ENCODE results near the gene NPFFR2.
"Not testable (repeated sequence)": the region's sequence is repeated elsewhere in the genome, so short reads cannot be mapped to it uniquely, and the experiment has no call there.

NPFFR2 gene

DNA sequence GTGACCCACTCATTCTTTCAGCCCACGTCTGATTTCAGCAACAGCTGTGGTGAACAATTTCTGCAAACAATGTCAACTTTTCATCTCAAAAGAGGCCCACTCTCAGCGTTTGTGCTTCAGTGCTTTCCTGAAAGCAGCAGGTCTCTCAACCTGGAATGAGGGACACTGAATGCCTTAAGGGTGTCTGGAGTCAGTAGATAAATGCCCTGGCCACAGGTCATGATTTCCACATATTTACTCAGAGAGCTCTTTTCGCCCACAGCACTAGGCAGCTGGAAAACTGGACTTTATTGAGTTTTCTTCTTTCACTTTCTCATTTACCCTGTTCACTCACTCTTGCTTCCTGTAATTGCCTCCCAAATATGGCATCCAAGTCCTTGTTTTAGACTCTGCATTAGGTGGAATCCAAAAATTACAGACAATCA, 52.8 kb downstream of the NPFFR2 start:
- DNase-seq (no peak), ATAC-seq (replicated peaks) (no peak)
- H3K27ac Mint-ChIP-seq = no peak overlapping the region
- no peaks in the 10 kb centered on the region for H3K4me1 Mint-ChIP-seq
- no peaks in the 10 kb centered on the region for H3K36me3 Mint-ChIP-seq
- H3K4me3 Mint-ChIP-seq = no peak overlapping the region
- no peaks in the 10 kb centered on the region for H3K9me3 Mint-ChIP-seq
- no peaks in the 10 kb centered on the region for H3K27me3 Mint-ChIP-seq

DNA sequence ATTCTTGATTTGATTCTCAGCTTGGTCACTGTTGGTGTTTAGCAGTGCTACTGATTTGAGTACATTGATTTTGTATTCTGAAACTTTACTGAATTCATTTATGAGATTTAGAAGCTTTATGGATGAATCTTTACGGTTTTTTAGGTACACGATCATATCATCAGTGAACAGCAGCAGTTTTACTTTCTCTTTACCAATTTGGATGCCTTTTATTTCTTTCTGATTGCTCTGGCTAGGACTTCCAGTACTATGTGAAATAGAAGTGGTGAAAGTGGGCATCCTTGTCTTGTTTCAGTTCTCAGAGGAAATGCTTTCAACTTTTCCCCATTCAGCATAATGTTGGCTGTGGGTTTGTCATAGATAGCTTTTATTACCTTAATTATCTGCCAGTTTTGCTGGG, 58.8 kb downstream of the NPFFR2 start:
- not testable (repeated sequence) for H3K27ac Mint-ChIP-seq; ATAC-seq (replicated peaks); H3K4me3 Mint-ChIP-seq; H3K4me1 Mint-ChIP-seq; DNase-seq; H3K9me3 Mint-ChIP-seq; H3K27me3 Mint-ChIP-seq; H3K36me3 Mint-ChIP-seq

DNA sequence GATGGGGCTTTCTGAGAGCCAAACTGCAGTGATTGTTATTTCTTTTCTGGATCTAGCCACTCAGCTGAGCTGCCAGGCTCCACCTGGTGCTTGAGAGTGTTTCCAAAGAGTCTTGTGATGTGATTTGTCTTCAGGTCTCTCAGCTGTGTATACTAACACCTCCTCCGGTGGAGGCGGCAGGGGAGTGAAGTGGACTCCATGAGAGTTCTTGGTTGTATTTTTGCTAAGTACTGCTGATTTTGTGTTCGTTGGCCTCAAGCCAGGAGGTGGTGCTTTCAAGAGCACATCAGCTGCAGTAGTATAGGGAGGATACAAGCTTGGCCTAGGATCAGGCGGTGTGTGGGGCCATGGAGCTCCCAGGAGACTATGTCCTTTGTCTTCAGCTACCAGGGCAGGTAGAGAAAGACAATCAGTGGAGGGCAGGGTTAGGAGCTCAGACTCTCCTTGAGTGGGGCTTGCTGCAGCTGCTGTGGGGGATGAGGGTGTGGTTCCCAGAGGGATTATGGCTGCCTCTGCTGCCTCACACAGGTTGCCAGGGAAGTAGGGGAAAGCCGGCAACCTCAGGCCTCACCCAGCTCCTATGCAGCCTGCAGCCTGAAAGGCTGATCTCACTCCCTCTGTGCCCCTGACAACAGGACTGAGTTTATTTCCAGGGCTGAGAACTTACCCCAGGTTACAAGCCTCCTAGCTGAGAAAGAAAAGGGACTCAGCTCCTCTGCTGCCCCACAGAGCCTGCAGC, 62.4 kb downstream of the NPFFR2 start:
- H3K4me1 Mint-ChIP-seq = no peaks in the 10 kb centered on the region
- ATAC-seq (replicated peaks) (no peak), DNase-seq (no peak)
- H3K36me3 Mint-ChIP-seq = no peaks in the 10 kb centered on the region
- H3K9me3 Mint-ChIP-seq = peaks cover 5 to 6% of the 10 kb centered on the region in 2 donors
- no peaks in the 10 kb centered on the region for H3K27me3 Mint-ChIP-seq
- no peak overlapping the region for H3K27ac Mint-ChIP-seq
- H3K4me3 Mint-ChIP-seq = no peak overlapping the region

DNA sequence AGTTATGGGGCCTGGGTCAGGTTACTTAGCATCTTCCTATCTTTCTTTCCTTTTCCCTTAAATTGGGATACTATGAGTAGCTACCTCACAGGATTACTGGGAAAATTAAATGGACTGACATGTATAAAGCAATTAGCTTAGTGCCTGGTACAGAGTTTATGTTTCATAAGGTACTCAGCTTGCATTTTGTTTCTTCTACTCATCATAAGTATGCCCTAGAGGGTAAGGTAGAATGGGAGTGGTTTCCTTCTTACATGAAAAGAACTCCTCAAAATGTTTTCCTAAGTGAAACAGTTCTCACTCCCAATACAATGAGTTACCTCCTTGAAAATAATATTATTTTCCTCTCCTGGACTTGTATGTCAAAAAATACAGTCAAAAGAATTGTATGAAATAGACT, 75.7 kb downstream of the NPFFR2 start:
- DNase-seq = no peak
- Mint-ChIP-seq H3K9me3 (peaks cover 6 to 7% of the 10 kb centered on the region in 2 donors), H3K36me3 (peaks cover 0 to 2% of the 10 kb centered on the region in 2 donors), H3K4me1 (peaks cover 4 to 5% of the 10 kb centered on the region in 2 donors), H3K4me3 (no peak overlapping the region), H3K27ac (no peak overlapping the region), H3K27me3 (peaks cover 0 to 3% of the 10 kb centered on the region in 2 donors)
- no peak for ATAC-seq (replicated peaks)

DNA sequence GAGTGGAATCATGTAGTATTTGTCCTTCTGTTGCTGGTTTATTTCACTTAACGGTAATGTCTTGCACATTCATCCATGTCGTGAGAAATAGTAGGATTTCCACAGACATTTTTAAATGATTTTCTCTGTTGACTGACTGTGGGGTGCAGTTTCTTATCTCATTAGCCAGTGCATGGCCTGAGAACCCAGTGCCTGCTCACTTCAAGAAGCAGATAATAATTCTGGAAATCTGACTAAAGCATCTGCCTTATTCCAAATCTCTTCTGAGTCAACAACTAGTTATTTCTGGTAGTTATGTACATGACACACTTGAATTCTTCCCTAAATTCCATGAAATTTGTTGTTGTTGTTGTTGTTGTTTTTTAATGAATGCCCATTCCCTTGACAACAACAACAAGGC, 77.6 kb downstream of the NPFFR2 start:
- no peak overlapping the region for H3K4me3 Mint-ChIP-seq
- DNase-seq = no peak
- no peak overlapping the region for H3K27ac Mint-ChIP-seq
- ATAC-seq (replicated peaks) = no peak
- H3K4me1 Mint-ChIP-seq = peaks cover 7 to 8% of the 10 kb centered on the region in 2 donors
- H3K9me3 Mint-ChIP-seq = peaks cover 8% of the 10 kb centered on the region in 2 donors
- peaks cover 0 to 3% of the 10 kb centered on the region in 2 donors for H3K36me3 Mint-ChIP-seq
- peaks cover 0 to 3% of the 10 kb centered on the region in 2 donors for H3K27me3 Mint-ChIP-seq

DNA sequence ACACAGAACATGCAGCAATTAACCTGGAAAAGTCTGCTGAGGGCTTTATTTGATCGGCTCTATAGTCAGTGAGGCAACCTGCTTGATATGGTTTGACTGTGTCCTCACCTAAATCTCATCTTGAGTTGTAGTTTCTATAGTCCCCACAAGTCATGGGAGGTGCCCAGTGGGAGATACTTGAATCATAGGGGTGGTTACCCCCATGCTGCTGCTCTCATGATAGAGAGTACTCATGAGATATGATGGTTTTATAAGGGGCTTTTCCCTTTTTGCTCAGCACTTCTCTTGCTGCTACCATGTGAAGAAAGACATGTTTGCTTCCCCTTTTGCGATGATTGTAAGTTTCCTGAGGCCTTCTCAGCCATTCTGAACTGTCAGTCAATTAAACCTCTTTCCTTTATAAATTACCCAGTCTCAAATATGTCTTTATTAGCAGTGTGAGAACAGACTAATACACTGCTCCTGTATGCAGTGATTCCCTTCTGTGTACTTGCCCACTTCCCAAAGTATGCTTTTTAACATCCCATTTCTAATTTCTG, 78.2 kb downstream of the NPFFR2 start:
- ATAC-seq (replicated peaks) (peak in 1 of 2 donors; percentile 33), DNase-seq (no peak)
- Mint-ChIP-seq H3K4me1 (peaks cover 7 to 8% of the 10 kb centered on the region in 2 donors), H3K27ac (no peak overlapping the region), H3K9me3 (peaks cover 8% of the 10 kb centered on the region in 2 donors), H3K27me3 (peaks cover 0 to 3% of the 10 kb centered on the region in 2 donors), H3K4me3 (no peak overlapping the region), H3K36me3 (peaks cover 0 to 3% of the 10 kb centered on the region in 2 donors)

DNA sequence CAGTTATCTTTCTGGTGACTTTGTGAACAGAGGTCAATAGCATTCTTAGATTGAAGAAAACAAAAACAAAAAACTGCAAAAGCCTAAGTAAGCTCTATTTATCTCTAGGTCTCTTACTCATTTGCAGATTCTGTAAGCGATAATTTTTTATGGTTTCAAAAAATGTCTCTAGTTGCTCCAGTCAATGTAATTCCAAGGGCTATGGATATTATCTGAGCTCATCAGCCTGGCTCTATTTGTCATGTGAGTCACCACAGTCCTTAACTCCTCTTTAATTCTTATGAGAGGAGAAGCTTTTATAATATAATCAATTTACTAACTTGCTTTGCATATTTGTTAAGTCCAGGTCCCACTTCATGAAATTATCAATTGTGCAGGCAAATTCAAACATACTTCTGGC, 79.1 kb downstream of the NPFFR2 start:
- DNase-seq (no peak), ATAC-seq (replicated peaks) (no peak)
- Mint-ChIP-seq H3K4me3 (no peak overlapping the region), H3K36me3 (peaks cover 0 to 3% of the 10 kb centered on the region in 2 donors), H3K27me3 (peaks cover 0 to 3% of the 10 kb centered on the region in 2 donors), H3K9me3 (peaks cover 8% of the 10 kb centered on the region in 2 donors), H3K27ac (no peak overlapping the region), H3K4me1 (peaks cover 7 to 8% of the 10 kb centered on the region in 2 donors)

DNA sequence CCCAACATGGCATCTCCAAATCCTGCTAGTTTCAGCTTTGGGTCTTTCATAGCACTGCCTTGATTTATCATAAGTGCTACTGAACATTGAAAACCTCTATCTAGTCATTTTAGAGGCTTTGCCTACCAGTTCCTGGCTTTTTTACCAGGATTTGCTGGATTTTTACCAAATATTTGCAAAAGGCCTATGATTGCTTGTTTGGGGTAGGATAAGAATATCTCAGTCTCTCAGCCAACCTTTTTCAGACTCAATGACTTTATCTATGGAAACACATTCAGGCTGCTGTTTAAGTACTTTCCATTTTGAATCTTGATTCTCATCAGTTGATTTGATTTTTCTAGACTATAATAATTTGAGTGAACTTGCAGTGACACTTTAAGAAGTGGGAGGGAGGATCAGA, 80.1 kb downstream of the NPFFR2 start:
- Mint-ChIP-seq H3K4me1 (peaks cover 6 to 7% of the 10 kb centered on the region in 2 donors), H3K9me3 (peaks cover 8% of the 10 kb centered on the region in 2 donors), H3K27ac (no peak overlapping the region), H3K4me3 (no peak overlapping the region), H3K36me3 (peaks cover 0 to 3% of the 10 kb centered on the region in 2 donors), H3K27me3 (peaks cover 0 to 3% of the 10 kb centered on the region in 2 donors)
- DNase-seq (no peak), ATAC-seq (replicated peaks) (no peak)

DNA sequence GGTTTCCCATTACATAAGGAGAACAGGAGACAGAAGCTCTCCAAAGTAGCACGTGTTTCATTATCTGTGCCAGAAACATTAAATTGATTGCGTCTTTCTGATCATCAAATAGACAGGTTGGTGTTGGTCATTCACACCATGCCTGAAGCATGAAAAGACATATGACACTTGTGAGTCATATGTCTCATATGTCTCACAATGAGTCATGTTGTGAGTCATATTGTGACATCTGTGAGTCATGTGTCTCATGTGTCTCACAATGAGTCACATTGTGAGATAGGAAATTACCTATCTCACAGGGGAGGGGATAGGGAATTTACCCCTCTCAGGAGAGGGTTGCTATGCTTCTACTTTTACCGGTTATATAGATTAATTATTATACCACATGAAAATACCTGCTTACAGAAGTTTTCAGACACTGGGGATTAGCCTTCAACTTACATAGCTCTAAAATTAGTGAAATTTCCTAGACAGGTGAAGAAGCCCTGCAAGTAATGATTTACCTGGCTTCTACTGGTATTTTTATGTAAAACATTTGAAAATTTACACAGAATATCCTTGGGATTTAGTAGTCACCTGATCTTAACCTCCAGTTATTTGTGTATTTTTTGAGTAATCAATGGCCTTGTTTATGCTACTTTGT, 80.8 kb downstream of the NPFFR2 start:
- H3K4me3 Mint-ChIP-seq = peak overlapping the region in 1 of 2 donors; percentile 23
- peak; percentile 38 for DNase-seq
- peaks cover 8% of the 10 kb centered on the region in 2 donors for H3K9me3 Mint-ChIP-seq
- peaks cover 6 to 7% of the 10 kb centered on the region in 2 donors for H3K4me1 Mint-ChIP-seq
- H3K36me3 Mint-ChIP-seq = peaks cover 0 to 3% of the 10 kb centered on the region in 2 donors
- peak; percentile 94 to 95 for ATAC-seq (replicated peaks)
- H3K27ac Mint-ChIP-seq = peak overlapping the region; percentile 93
- H3K27me3 Mint-ChIP-seq = peaks cover 0 to 3% of the 10 kb centered on the region in 2 donors

DNA sequence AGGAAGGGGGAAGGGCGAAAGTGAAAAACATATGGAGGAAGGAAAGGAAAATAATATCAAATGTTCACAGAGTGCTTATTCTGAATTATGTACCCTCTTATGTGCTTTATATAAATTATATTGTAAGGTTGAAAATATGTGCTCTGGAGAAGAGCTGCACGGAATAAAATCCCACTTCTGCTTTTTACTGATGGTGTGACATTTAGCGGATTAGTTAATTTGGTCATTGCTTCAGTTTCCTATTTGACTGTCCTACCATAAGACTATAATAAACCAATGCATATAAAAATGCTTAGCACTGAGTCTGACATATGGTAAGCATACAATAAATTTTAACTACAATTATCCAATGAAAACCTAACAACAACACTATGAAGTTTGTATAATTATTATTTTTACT, 86.2 kb downstream of the NPFFR2 start:
- H3K27me3 Mint-ChIP-seq = no peaks in the 10 kb centered on the region
- ATAC-seq (replicated peaks) (peak in 1 of 2 donors; percentile 52), DNase-seq (no peak)
- H3K4me3 Mint-ChIP-seq = no peak overlapping the region
- H3K27ac Mint-ChIP-seq = no peak overlapping the region
- peaks cover 0 to 3% of the 10 kb centered on the region in 2 donors for H3K9me3 Mint-ChIP-seq
- H3K36me3 Mint-ChIP-seq = no peaks in the 10 kb centered on the region
- H3K4me1 Mint-ChIP-seq = peaks cover 0 to under 1% of the 10 kb centered on the region in 2 donors

DNA sequence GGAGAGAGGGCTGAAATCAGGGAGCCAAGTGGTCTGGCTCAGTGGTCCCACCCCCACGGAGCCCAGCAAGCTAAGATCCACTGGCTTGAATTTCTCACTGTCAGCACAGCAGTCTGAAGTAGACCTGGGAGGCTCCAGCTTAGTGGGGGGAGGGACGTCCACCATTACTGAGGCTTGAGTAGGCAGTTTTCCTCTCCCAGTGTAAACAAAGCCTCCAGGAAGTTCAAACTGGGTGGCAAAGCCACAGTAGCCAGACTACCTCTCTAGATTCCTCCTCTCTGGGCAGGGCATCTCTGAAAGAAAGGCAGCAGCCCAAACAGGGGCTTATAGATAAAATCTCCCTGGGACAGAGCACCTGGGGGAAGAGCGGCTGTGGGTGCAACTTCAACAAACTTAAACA, 88.1 kb downstream of the NPFFR2 start:
- no peaks in the 10 kb centered on the region for H3K4me1 Mint-ChIP-seq
- no peak for DNase-seq
- H3K9me3 Mint-ChIP-seq = peaks cover 0 to 3% of the 10 kb centered on the region in 2 donors
- ATAC-seq (replicated peaks) = no peak
- no peak overlapping the region for H3K27ac Mint-ChIP-seq
- no peak overlapping the region for H3K4me3 Mint-ChIP-seq
- no peaks in the 10 kb centered on the region for H3K36me3 Mint-ChIP-seq
- no peaks in the 10 kb centered on the region for H3K27me3 Mint-ChIP-seq

DNA sequence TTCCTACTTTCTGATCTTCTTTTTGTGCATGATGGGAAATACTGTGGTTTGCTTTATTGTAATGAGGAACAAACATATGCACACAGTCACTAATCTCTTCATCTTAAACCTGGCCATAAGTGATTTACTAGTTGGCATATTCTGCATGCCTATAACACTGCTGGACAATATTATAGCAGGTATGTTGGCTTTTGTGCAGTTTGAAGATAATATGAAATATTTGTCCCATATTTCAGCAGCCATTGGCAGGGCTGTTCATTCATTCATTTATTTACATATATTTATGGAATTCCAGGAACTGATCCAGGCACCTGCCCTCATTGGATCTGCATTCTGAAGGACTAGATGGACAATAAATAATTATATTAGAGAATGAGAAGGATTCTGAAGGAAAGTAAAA, 96.9 kb downstream of the NPFFR2 start:
- no peaks in the 10 kb centered on the region for H3K36me3 Mint-ChIP-seq
- H3K4me1 Mint-ChIP-seq = no peaks in the 10 kb centered on the region
- no peak for ATAC-seq (replicated peaks)
- peaks cover 0 to 4% of the 10 kb centered on the region in 2 donors for H3K9me3 Mint-ChIP-seq
- H3K27me3 Mint-ChIP-seq = no peaks in the 10 kb centered on the region
- H3K27ac Mint-ChIP-seq = no peak overlapping the region
- no peak overlapping the region for H3K4me3 Mint-ChIP-seq
- DNase-seq = no peak

DNA sequence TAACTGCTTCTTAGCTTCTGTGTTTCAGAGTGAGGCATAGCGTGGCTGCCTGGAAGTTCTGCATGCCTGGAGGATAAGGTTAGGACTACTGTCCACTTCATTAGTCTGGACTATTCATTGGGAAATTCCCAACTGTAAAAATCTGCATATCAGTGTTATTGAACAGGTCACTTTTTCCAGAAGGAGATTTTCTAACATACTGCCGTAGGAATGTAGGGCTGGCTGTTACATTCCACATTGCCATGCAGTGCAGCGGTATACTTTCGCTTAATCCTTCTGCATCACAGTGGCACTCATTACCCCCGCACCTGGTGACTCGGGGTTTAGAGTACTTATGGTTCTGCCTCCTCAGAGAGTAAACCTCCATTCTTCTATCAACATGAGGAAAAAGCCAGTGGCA, 104.6 kb downstream of the NPFFR2 start:
- no peak overlapping the region for H3K27ac Mint-ChIP-seq
- no peaks in the 10 kb centered on the region for H3K27me3 Mint-ChIP-seq
- DNase-seq (no peak), ATAC-seq (replicated peaks) (no peak)
- H3K4me3 Mint-ChIP-seq = no peak overlapping the region
- no peaks in the 10 kb centered on the region for H3K4me1 Mint-ChIP-seq
- H3K9me3 Mint-ChIP-seq = peaks cover 5 to 11% of the 10 kb centered on the region in 2 donors
- no peaks in the 10 kb centered on the region for H3K36me3 Mint-ChIP-seq

DNA sequence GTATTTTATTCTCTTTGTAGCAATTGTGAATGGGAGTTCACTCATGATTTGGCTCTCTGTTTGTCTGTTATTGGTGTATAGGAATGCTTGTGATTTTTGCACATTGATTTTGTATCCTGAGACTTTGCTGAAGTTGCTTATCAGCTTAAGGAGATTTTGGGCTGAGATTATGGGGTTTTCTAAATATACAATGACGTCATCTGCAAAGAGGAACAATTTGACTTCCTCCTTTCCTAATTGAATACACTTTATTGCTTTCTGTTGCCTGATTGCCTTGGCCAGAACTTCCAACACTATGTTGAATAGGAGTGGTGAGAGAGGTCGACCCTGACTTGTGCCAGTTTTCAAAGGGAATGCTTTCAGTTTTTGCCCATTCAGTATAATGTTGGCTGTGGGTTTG, 108.2 kb downstream of the NPFFR2 start:
- not testable (repeated sequence) for H3K27me3 Mint-ChIP-seq; DNase-seq; H3K4me3 Mint-ChIP-seq; H3K27ac Mint-ChIP-seq; H3K4me1 Mint-ChIP-seq; H3K36me3 Mint-ChIP-seq; ATAC-seq (replicated peaks)
- peaks cover 5 to 11% of the 10 kb centered on the region in 2 donors for H3K9me3 Mint-ChIP-seq

DNA sequence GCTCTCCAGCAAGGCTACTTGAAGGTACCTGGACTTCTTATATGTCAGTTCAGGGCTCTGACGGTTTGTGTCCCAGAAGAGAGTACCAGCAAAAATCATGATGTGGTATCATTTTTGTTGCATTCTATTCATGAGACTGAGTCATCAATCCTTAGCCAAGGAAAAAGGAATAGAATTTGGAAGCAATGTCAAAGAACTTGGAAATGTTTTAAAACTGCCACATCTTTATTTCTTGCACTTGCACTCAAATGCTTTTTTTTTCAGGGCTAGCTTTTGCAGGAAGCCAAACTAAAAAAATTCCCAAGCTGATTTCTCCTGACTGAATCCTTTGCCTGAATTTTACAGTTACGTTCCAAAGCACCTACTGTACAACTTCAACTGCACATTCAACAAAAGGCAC, 112.4 kb downstream of the NPFFR2 start:
- no peaks in the 10 kb centered on the region for H3K27me3 Mint-ChIP-seq
- peaks cover 5 to 10% of the 10 kb centered on the region in 2 donors for H3K9me3 Mint-ChIP-seq
- H3K4me3 Mint-ChIP-seq = no peak overlapping the region
- no peaks in the 10 kb centered on the region for H3K4me1 Mint-ChIP-seq
- no peak for DNase-seq
- ATAC-seq (replicated peaks) = no peak
- no peaks in the 10 kb centered on the region for H3K36me3 Mint-ChIP-seq
- no peak overlapping the region for H3K27ac Mint-ChIP-seq

All from stimulated activated naive B cell treated with anti-CD40 and anti-IgM and Interleukin-4, amounts not matched to agents 10 μg/mL and 1 μg/mL and 100 μg/mL, for 72 hours (primary cell).